ENCODE data around the gene BUB3.

The BUB3 gene

DNA sequence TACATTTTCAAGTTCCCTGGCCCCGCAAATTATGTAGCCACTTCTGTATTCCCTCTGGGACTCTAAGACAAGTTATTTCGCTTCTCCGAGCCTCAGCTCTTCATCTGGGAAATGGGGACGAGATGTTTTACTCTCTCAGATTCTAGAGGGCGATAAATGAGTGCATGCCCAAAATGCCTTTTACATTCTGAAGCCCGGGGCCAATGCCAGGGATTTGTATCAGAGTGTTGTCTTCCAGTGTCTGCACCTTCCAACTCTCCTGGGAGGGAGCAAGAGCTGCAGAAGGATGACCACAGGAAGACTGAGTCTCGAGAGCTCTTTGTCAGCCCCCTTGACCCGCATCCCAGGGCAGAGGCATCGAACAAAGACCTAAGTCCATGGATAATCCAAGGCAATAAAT is 39.9 kb downstream of the BUB3 start:
- FAIRE-seq (no peak), DNase-seq (ENCODE audit: insufficient read length, low spot score) (no peak)
- TF ChIP-seq POU2F2 (IDR thresholded peaks at IDR 0.05; ENCODE audit: low read depth, low read length), result no peak
- TF ChIP-seq TAF1 (IDR thresholded peaks at IDR 0.05; ENCODE audit: low read depth, low read length), result no peak
- TF ChIP-seq POLR2A (IDR thresholded peaks at IDR 0.05; ENCODE audit: low read depth, low read length), result no peak
- no peak for TF ChIP-seq POLR2AphosphoS5 (IDR thresholded peaks at IDR 0.05; ENCODE audit: low read depth, low read length)
- no peak for TF ChIP-seq SPI1 (IDR thresholded peaks at IDR 0.05; ENCODE audit: low read depth, low read length)
- TF ChIP-seq PAX5 (IDR thresholded peaks at IDR 0.05; ENCODE audit: insufficient read depth, low read length, severe bottlenecking), result no peak

- no peak for TF ChIP-seq SPI1 (IDR thresholded peaks at IDR 0.05; ENCODE audit: low read depth, low read length)
- TF ChIP-seq POLR2AphosphoS5 (IDR thresholded peaks at IDR 0.05; ENCODE audit: low read depth, low read length), result no peak
- no peak for TF ChIP-seq PAX5 (IDR thresholded peaks at IDR 0.05; ENCODE audit: insufficient read depth, low read length, severe bottlenecking)
- no peak for TF ChIP-seq TAF1 (IDR thresholded peaks at IDR 0.05; ENCODE audit: low read depth, low read length)
- TF ChIP-seq POU2F2 (IDR thresholded peaks at IDR 0.05; ENCODE audit: low read depth, low read length), result no peak
- TF ChIP-seq POLR2A (IDR thresholded peaks at IDR 0.05; ENCODE audit: low read depth, low read length), result no peak
- DNase-seq (ENCODE audit: insufficient read length, low spot score), result no peak
- FAIRE-seq, result peak; percentile 20
Observed at GRCh38 chr10:123200531-123200930, 46.3 kb downstream of the BUB3 start.

- TF ChIP-seq POLR2AphosphoS5 (IDR thresholded peaks at IDR 0.05; ENCODE audit: low read depth, low read length) (no peak), POLR2A (IDR thresholded peaks at IDR 0.05; ENCODE audit: low read depth, low read length) (no peak), TAF1 (IDR thresholded peaks at IDR 0.05; ENCODE audit: low read depth, low read length) (no peak), SPI1 (IDR thresholded peaks at IDR 0.05; ENCODE audit: low read depth, low read length) (no peak), PAX5 (IDR thresholded peaks at IDR 0.05; ENCODE audit: insufficient read depth, low read length, severe bottlenecking) (no peak), POU2F2 (IDR thresholded peaks at IDR 0.05; ENCODE audit: low read depth, low read length) (no peak)
- no peak for DNase-seq (ENCODE audit: insufficient read length, low spot score)
- no peak for FAIRE-seq
Observed at GRCh38 chr10:123202506-123202905, 48.3 kb downstream of the BUB3 start.

GRCh38 chr10:123203393-123204126 is 49.4 kb downstream of the BUB3 start:
- peak; percentile 52 for TF ChIP-seq SPI1 (IDR thresholded peaks at IDR 0.05; ENCODE audit: low read depth, low read length)
- TF ChIP-seq PAX5 (IDR thresholded peaks at IDR 0.05; ENCODE audit: insufficient read depth, low read length, severe bottlenecking), result no peak
- no peak for DNase-seq (ENCODE audit: insufficient read length, low spot score)
- peak; percentile 63 for FAIRE-seq

- no peak for TF ChIP-seq SPI1 (IDR thresholded peaks at IDR 0.05; ENCODE audit: low read depth, low read length)
- TF ChIP-seq POLR2A (IDR thresholded peaks at IDR 0.05; ENCODE audit: low read depth, low read length), result no peak
- TF ChIP-seq PAX5 (IDR thresholded peaks at IDR 0.05; ENCODE audit: insufficient read depth, low read length, severe bottlenecking), result no peak
- TF ChIP-seq TAF1 (IDR thresholded peaks at IDR 0.05; ENCODE audit: low read depth, low read length), result no peak
- no peak for TF ChIP-seq POU2F2 (IDR thresholded peaks at IDR 0.05; ENCODE audit: low read depth, low read length)
- TF ChIP-seq POLR2AphosphoS5 (IDR thresholded peaks at IDR 0.05; ENCODE audit: low read depth, low read length), result no peak
- FAIRE-seq (no peak), DNase-seq (ENCODE audit: insufficient read length, low spot score) (no peak)
Observed at GRCh38 chr10:123204127-123204461, 49.9 kb downstream of the BUB3 start.

GRCh38 chr10:123205041-123205440 is 50.8 kb downstream of the BUB3 start:
- no peak for FAIRE-seq
- TF ChIP-seq TAF1 (IDR thresholded peaks at IDR 0.05; ENCODE audit: low read depth, low read length) (no peak), POU2F2 (IDR thresholded peaks at IDR 0.05; ENCODE audit: low read depth, low read length) (no peak), PAX5 (IDR thresholded peaks at IDR 0.05; ENCODE audit: insufficient read depth, low read length, severe bottlenecking) (no peak), POLR2A (IDR thresholded peaks at IDR 0.05; ENCODE audit: low read depth, low read length) (no peak), POLR2AphosphoS5 (IDR thresholded peaks at IDR 0.05; ENCODE audit: low read depth, low read length) (no peak), SPI1 (IDR thresholded peaks at IDR 0.05; ENCODE audit: low read depth, low read length) (no peak)

DNA sequence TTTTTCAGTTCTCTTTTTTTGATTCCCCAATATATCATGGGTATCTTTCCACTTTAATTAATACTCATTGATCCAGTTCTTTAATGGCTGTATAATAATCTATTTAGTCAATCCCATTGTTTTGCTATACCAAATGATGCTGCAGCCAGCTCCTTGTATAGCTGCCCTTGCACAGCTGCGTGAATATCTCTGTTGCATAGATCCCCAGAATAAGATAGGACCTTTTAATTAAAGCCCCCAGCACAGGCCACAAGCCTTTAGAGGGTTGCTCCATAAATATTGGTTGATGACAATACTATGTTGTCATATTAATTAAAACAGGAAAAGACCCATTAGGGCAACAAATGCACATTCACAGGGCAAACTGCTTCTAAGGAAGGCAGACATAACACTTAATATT is 57.9 kb downstream of the BUB3 start:
- TF ChIP-seq POLR2A (IDR thresholded peaks at IDR 0.05; ENCODE audit: low read depth, low read length) (no peak), TAF1 (IDR thresholded peaks at IDR 0.05; ENCODE audit: low read depth, low read length) (no peak), POU2F2 (IDR thresholded peaks at IDR 0.05; ENCODE audit: low read depth, low read length) (no peak), SPI1 (IDR thresholded peaks at IDR 0.05; ENCODE audit: low read depth, low read length) (no peak), PAX5 (IDR thresholded peaks at IDR 0.05; ENCODE audit: insufficient read depth, low read length, severe bottlenecking) (no peak), POLR2AphosphoS5 (IDR thresholded peaks at IDR 0.05; ENCODE audit: low read depth, low read length) (no peak)
- DNase-seq (ENCODE audit: insufficient read length, low spot score), result no peak
- no peak for FAIRE-seq

More at GRCh38 chr10:123205041-123205440, 50.8 kb downstream of the BUB3 start:
- no peak for DNase-seq (ENCODE audit: insufficient read length, low spot score)

DNA sequence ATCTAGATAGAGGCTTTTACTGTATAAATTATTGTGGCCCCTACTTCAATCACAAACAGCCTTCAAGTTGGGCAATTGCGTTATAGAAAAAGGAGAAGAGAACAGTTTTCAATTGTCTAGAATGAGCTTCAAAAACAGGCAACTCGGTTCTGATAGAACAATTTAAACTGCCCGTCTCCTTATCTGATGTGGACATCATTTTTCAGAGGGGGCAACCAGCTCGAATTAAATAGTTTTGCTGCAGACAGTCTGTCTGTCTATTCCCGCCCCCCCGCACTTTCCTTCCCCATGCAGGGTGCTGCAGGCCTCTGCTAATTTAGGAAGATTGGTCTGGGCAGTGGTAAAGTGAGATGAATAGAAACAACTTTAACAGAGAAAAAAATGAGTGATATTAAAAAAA is 58.4 kb downstream of the BUB3 start:
- TF ChIP-seq PAX5 (IDR thresholded peaks at IDR 0.05; ENCODE audit: insufficient read depth, low read length, severe bottlenecking) (no peak), POLR2AphosphoS5 (IDR thresholded peaks at IDR 0.05; ENCODE audit: low read depth, low read length) (no peak), SPI1 (IDR thresholded peaks at IDR 0.05; ENCODE audit: low read depth, low read length) (no peak), POU2F2 (IDR thresholded peaks at IDR 0.05; ENCODE audit: low read depth, low read length) (no peak), TAF1 (IDR thresholded peaks at IDR 0.05; ENCODE audit: low read depth, low read length) (no peak), POLR2A (IDR thresholded peaks at IDR 0.05; ENCODE audit: low read depth, low read length) (no peak)
- no peak for FAIRE-seq

DNA sequence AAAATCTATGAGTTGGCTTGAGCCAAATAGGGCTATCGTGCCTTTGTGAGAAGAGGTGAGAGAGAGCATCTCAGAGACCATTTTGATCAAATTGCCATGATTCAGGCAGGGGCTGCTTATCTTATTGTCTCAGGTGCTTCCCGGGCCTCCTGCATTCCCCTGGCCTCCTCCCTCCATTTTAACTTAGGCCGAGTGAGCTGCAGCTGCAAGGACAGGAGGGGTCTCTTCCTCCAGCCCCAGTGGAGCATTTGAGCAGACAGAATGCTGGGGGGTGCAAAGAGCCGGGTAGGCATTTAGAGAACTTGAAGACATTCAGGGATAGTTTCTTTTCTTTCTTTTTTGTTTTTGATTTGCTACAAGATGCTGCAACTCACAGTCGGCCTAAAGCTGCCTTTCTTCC is 59.0 kb downstream of the BUB3 start:
- no peak for TF ChIP-seq TAF1 (IDR thresholded peaks at IDR 0.05; ENCODE audit: low read depth, low read length)
- TF ChIP-seq PAX5 (IDR thresholded peaks at IDR 0.05; ENCODE audit: insufficient read depth, low read length, severe bottlenecking), result no peak
- no peak for TF ChIP-seq SPI1 (IDR thresholded peaks at IDR 0.05; ENCODE audit: low read depth, low read length)
- no peak for TF ChIP-seq POLR2AphosphoS5 (IDR thresholded peaks at IDR 0.05; ENCODE audit: low read depth, low read length)
- no peak for TF ChIP-seq POU2F2 (IDR thresholded peaks at IDR 0.05; ENCODE audit: low read depth, low read length)
- no peak for TF ChIP-seq POLR2A (IDR thresholded peaks at IDR 0.05; ENCODE audit: low read depth, low read length)
- no peak for FAIRE-seq
- no peak for DNase-seq (ENCODE audit: insufficient read length, low spot score)

More for the DNA sequence above, 58.4 kb downstream of the BUB3 start:
- no peak for DNase-seq (ENCODE audit: insufficient read length, low spot score)
